HEK293 (cell line): ENCODE results near the gene TADA3.

ENCODE experiments used
- CTCF ChIA-PET: fragments of 350-600 bp; formaldehyde crosslinking; extraction: SDS; loops from one replicate; lab custom pipeline; 2021; ENCODE audit warnings: antibody characterized with exemption; lab: Yijun Ruan, JAX
- POLR2A ChIA-PET: fragments of 300-600 bp; formaldehyde crosslinking; extraction: SDS; loops from one replicate; lab custom pipeline; 2020; ENCODE audit warnings: antibody characterized with exemption, inconsistent platforms; lab: Yijun Ruan, JAX
- H3K27ac ChIP-seq: fragments of 200-500 bp; sonication (Bioruptor generic); 2 replicates; pipeline ENCODE4 v1.5.1; 2014; ENCODE audit warnings: low read depth, low read length, control low read depth, inconsistent platforms; ENCODE audit errors: extremely low read depth
- H3K36me3 ChIP-seq, 2 experiments: fragments of 200-500 bp in 1 of 2; sonication (Bioruptor generic) in 1 of 2; 1 replicate in 1 of 2; 2 replicates in 1 of 2; pipeline ENCODE4 v1.5.1; 2014 to 2017; ENCODE audit warnings: inconsistent platforms in 2 of 2, low read length in 2 of 2; ENCODE audit not compliant: control insufficient read depth in 2 of 2, insufficient read depth in 1 of 2
- H3K4me1 ChIP-seq: fragments of 200-500 bp; sonication (Bioruptor generic); 2 replicates; pipeline ENCODE4 v1.5.1; 2014; ENCODE audit warnings: mild to moderate bottlenecking, low read length, inconsistent platforms; ENCODE audit not compliant: control insufficient read depth, insufficient read depth
- H3K4me3 ChIP-seq: 2 replicates; pipeline ENCODE4 v1.5.1; 2011; ENCODE audit warnings: low read depth, mild to moderate bottlenecking, control low read depth, low read length, moderate library complexity
- H3K9me3 ChIP-seq: fragments of 200-500 bp; sonication (Bioruptor generic); 2 replicates; pipeline ENCODE4 v1.5.1; 2014; ENCODE audit warnings: low read depth, low read length, inconsistent platforms; ENCODE audit not compliant: control insufficient read depth, insufficient read depth
- HOXA7 ChIP-seq: sonication (generic); formaldehyde crosslinking; IDR thresholded peaks from 2 replicates; pipeline ENCODE4 v1.8.1; 2022; ENCODE audit warnings: missing genetic modification reagents, borderline replicate concordance
- SCRT2 ChIP-seq: fragments of 450-650 bp; formaldehyde crosslinking; IDR thresholded peaks from 2 replicates; pipeline ENCODE4 v1.5.1; 2016; ENCODE audit warnings: missing biosample characterization, missing genetic modification characterization
- SP7 ChIP-seq: fragments of 450-650 bp; formaldehyde crosslinking; IDR thresholded peaks from 2 replicates; pipeline ENCODE4 v1.5.1; 2016; ENCODE audit warnings: missing biosample characterization, missing genetic modification characterization
- TRIM28 ChIP-seq: IDR thresholded peaks from 2 replicates; pipeline ENCODE4 v1.6.1; 2011; ENCODE audit warnings: low read length, control low read depth, borderline replicate concordance
- YY2 ChIP-seq: fragments of 450-650 bp; formaldehyde crosslinking; IDR thresholded peaks from 2 replicates; pipeline ENCODE4 v1.5.1; 2016; ENCODE audit warnings: missing biosample characterization, missing genetic modification characterization
- ZFP37 ChIP-seq: fragments of 450-650 bp; formaldehyde crosslinking; IDR thresholded peaks from 2 replicates; pipeline ENCODE4 v1.5.1; 2016; ENCODE audit warnings: missing biosample characterization, missing genetic modification characterization
- ZNF121 ChIP-seq: fragments of 450-650 bp; formaldehyde crosslinking; IDR thresholded peaks from 2 replicates; pipeline ENCODE4 v1.5.1; 2016; ENCODE audit warnings: missing biosample characterization, missing genetic modification characterization
- ZNF248 ChIP-seq: fragments of 450-650 bp; formaldehyde crosslinking; IDR thresholded peaks from 2 replicates; pipeline ENCODE4 v1.5.1; 2017; ENCODE audit warnings: missing biosample characterization, missing genetic modification characterization
- ZNF324 ChIP-seq: fragments of 450-650 bp; formaldehyde crosslinking; IDR thresholded peaks from 2 replicates; pipeline ENCODE4 v1.5.1; 2016; ENCODE audit warnings: missing biosample characterization, missing genetic modification characterization
- ZNF37A ChIP-seq: fragments of 450-650 bp; IDR thresholded peaks from 2 replicates; pipeline ENCODE4 v1.5.1; 2018; ENCODE audit warnings: missing biosample characterization, missing genetic modification characterization
- ZNF514 ChIP-seq: fragments of 450-650 bp; formaldehyde crosslinking; IDR thresholded peaks from 2 replicates; pipeline ENCODE4 v1.5.1; 2016; ENCODE audit warnings: missing biosample characterization, missing genetic modification characterization
- ZNF561 ChIP-seq: fragments of 450-650 bp; IDR thresholded peaks from 2 replicates; pipeline ENCODE4 v1.5.1; 2018; ENCODE audit warnings: missing biosample characterization, missing genetic modification characterization, borderline replicate concordance
- ZNF585B ChIP-seq: fragments of 450-650 bp; formaldehyde crosslinking; IDR thresholded peaks from 2 replicates; pipeline ENCODE4 v1.5.1; 2016; ENCODE audit warnings: missing biosample characterization, missing genetic modification characterization
- ZNF600 ChIP-seq: fragments of 450-650 bp; formaldehyde crosslinking; IDR thresholded peaks from 2 replicates; pipeline ENCODE4 v1.5.1; 2016; ENCODE audit warnings: missing biosample characterization, missing genetic modification characterization
- ZNF843 ChIP-seq: fragments of 450-650 bp; formaldehyde crosslinking; IDR thresholded peaks from 2 replicates; pipeline ENCODE4 v1.5.1; 2016; ENCODE audit warnings: missing biosample characterization, missing genetic modification characterization
- TF ChIP-seq, protein P1 (sequence below): fragments of 450-650 bp; formaldehyde crosslinking; IDR thresholded peaks from 2 replicates; pipeline ENCODE4 v1.5.1; 2016; ENCODE audit warnings: missing biosample characterization, missing genetic modification characterization
- TF ChIP-seq, protein P2 (sequence below): fragments of 450-650 bp; formaldehyde crosslinking; IDR thresholded peaks from 2 replicates; pipeline ENCODE4 v1.5.1; 2017; ENCODE audit warnings: missing biosample characterization, missing genetic modification characterization
- TF ChIP-seq, protein P3 (sequence below): fragments of 450-650 bp; formaldehyde crosslinking; IDR thresholded peaks from 2 replicates; pipeline ENCODE4 v1.5.1; 2016; ENCODE audit warnings: missing biosample characterization, missing genetic modification characterization
- TF ChIP-seq, protein P4 (sequence below): fragments of 450-650 bp; formaldehyde crosslinking; IDR thresholded peaks from 2 replicates; pipeline ENCODE4 v1.5.1; 2016; ENCODE audit warnings: missing biosample characterization, missing genetic modification characterization, low read depth
- TF ChIP-seq, protein P5 (sequence below): fragments of 450-650 bp; formaldehyde crosslinking; IDR thresholded peaks from 2 replicates; pipeline ENCODE4 v1.5.1; 2016; ENCODE audit warnings: missing biosample characterization, missing genetic modification characterization

The TADA3 gene

DNA sequence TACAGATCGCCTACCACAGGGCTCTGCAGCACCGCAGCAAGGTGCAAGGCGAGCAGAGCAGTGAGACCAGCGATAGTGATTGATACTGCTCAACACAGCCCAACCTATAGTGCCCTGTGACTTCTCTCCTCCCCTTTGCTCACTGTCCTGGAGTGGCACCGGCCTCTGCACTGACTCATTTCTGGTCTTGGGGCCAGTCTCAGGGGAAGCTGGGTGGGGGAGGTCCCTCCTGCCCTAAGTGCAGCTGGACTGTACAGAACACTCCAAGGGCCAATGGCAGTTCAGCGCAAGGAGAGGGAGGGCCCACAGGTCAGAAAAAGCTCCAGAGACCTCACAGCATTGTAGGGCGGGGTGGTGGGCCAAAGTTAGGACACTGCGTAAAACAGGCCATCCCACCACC is 45.0 kb downstream of the TADA3 start:
- TF ChIP-seq, protein P1, sequence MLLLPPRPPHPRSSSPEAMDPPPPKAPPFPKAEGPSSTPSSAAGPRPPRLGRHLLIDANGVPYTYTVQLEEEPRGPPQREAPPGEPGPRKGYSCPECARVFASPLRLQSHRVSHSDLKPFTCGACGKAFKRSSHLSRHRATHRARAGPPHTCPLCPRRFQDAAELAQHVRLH (tag by site-specific recombination) = no peak
- TF ChIP-seq TRIM28 (no peak), ZNF121 (tag by site-specific recombination) (no peak), ZNF248 (no peak), ZNF37A (tag by site-specific recombination) (no peak), ZNF514 (tag by site-specific recombination) (no peak), ZNF324 (tag by site-specific recombination) (no peak), SP7 (tag by site-specific recombination) (no peak), SCRT2 (tag by site-specific recombination) (no peak), ZNF561 (tag by site-specific recombination) (no peak), HOXA7 (CRISPR knock-in tag) (no peak), ZNF843 (tag by site-specific recombination) (no peak), ZFP37 (tag by site-specific recombination) (no peak), ZNF600 (tag by site-specific recombination) (no peak), YY2 (tag by site-specific recombination) (no peak), ZNF585B (tag by site-specific recombination) (no peak)
- TF ChIP-seq, protein P2, sequence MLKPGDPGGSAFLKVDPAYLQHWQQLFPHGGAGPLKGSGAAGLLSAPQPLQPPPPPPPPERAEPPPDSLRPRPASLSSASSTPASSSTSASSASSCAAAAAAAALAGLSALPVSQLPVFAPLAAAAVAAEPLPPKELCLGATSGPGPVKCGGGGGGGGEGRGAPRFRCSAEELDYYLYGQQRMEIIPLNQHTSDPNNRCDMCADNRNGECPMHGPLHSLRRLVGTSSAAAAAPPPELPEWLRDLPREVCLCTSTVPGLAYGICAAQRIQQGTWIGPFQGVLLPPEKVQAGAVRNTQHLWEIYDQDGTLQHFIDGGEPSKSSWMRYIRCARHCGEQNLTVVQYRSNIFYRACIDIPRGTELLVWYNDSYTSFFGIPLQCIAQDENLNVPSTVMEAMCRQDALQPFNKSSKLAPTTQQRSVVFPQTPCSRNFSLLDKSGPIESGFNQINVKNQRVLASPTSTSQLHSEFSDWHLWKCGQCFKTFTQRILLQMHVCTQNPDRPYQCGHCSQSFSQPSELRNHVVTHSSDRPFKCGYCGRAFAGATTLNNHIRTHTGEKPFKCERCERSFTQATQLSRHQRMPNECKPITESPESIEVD (tag by site-specific recombination) = no peak
- TF ChIP-seq, protein P3, sequence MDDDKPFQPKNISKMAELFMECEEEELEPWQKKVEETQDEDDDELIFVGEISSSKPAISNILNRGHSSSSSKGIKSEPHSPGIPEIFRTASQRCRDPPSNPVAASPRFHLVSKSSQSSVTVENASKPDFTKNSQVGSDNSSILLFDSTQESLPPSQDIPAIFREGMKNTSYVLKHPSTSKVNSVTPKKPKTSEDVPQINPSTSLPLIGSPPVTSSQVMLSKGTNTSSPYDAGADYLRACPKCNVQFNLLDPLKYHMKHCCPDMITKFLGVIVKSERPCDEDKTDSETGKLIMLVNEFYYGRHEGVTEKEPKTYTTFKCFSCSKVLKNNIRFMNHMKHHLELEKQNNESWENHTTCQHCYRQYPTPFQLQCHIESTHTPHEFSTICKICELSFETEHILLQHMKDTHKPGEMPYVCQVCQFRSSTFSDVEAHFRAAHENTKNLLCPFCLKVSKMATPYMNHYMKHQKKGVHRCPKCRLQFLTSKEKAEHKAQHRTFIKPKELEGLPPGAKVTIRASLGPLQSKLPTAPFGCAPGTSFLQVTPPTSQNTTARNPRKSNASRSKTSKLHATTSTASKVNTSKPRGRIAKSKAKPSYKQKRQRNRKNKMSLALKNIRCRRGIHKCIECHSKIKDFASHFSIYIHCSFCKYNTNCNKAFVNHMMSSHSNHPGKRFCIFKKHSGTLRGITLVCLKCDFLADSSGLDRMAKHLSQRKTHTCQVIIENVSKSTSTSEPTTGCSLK = no peak
- TF ChIP-seq, protein P4, sequence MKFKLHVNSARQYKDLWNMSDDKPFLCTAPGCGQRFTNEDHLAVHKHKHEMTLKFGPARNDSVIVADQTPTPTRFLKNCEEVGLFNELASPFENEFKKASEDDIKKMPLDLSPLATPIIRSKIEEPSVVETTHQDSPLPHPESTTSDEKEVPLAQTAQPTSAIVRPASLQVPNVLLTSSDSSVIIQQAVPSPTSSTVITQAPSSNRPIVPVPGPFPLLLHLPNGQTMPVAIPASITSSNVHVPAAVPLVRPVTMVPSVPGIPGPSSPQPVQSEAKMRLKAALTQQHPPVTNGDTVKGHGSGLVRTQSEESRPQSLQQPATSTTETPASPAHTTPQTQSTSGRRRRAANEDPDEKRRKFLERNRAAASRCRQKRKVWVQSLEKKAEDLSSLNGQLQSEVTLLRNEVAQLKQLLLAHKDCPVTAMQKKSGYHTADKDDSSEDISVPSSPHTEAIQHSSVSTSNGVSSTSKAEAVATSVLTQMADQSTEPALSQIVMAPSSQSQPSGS (tag by site-specific recombination) = no peak
- TF ChIP-seq, protein P5, sequence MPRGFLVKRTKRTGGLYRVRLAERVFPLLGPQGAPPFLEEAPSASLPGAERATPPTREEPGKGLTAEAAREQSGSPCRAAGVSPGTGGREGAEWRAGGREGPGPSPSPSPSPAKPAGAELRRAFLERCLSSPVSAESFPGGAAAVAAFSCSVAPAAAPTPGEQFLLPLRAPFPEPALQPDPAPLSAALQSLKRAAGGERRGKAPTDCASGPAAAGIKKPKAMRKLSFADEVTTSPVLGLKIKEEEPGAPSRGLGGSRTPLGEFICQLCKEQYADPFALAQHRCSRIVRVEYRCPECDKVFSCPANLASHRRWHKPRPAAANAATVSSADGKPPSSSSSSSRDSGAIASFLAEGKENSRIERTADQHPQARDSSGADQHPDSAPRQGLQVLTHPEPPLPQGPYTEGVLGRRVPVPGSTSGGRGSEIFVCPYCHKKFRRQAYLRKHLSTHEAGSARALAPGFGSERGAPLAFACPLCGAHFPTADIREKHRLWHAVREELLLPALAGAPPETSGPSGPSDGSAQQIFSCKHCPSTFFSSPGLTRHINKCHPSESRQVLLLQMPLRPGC (tag by site-specific recombination) = no peak
- Histone ChIP-seq H3K4me1 (0 out of 2 replicates have a peak, but pooled peaks cover 2% of the 10 kb centered on the region), H3K4me3 (no peak overlapping the region), H3K27ac (no peak overlapping the region), H3K9me3 (no peaks in the 10 kb centered on the region), H3K36me3 (peaks cover 3 to 84% of the 10 kb centered on the region in 2 experiments)
- CTCF ChIA-PET = interaction anchor here (0.6 kb wide), 1 partner anchor 27 kb away, joined by 3 read pairs; no protein-coding TSS in a partner anchor
- POLR2A ChIA-PET = interaction anchor here (1.8 kb wide), 1 partner anchor 12 kb away, joined by 5 read pairs; no protein-coding TSS in a partner anchor
